ENCODE data around the gene RANBP3L.

Gene RANBP3L

GRCh38 chr5:36281626-36282025, 20.1 kb downstream of the RANBP3L start:
- DNase-seq (ENCODE audit: low read depth, low spot score): no peak
- TF ChIP-seq YY1 (IDR thresholded peaks at IDR 0.05; ENCODE audit: insufficient read depth, insufficient read length) (no peak), SUZ12 (IDR thresholded peaks at IDR 0.05; ENCODE audit: extremely low read depth, insufficient read depth, insufficient read length) (no peak), ZNF274 (IDR thresholded peaks at IDR 0.05; ENCODE audit: low read depth, low read length) (no peak)
- Histone ChIP-seq H3K9ac (ENCODE audit: insufficient read length, low read depth) (no peak overlapping the region), H3K27me3 (ENCODE audit: insufficient read depth, insufficient read length) (no peaks in the 10 kb centered on the region), H3K9me3 (ENCODE audit: insufficient read depth, low read length) (no peaks in the 10 kb centered on the region), H3K36me3 (ENCODE audit: insufficient read depth, insufficient read length, low read length) (no peaks in the 10 kb centered on the region), H3K4me3 (ENCODE audit: insufficient read length, low read depth) (no peak overlapping the region), H3K4me1 (ENCODE audit: insufficient read depth, insufficient read length) (no peaks in the 10 kb centered on the region)

- no peaks in the 10 kb centered on the region for H3K27me3 ChIP-seq (ENCODE audit: insufficient read depth, insufficient read length)
- no peaks in the 10 kb centered on the region for H3K4me1 ChIP-seq (ENCODE audit: insufficient read depth, insufficient read length)
- TF ChIP-seq SUZ12 (IDR thresholded peaks at IDR 0.05; ENCODE audit: extremely low read depth, insufficient read depth, insufficient read length): no peak
- no peak for TF ChIP-seq YY1 (IDR thresholded peaks at IDR 0.05; ENCODE audit: insufficient read depth, insufficient read length)
- TF ChIP-seq ZNF274 (IDR thresholded peaks at IDR 0.05; ENCODE audit: low read depth, low read length): no peak
- H3K9ac ChIP-seq (ENCODE audit: insufficient read length, low read depth): no peak overlapping the region
- no peak overlapping the region for H3K4me3 ChIP-seq (ENCODE audit: insufficient read length, low read depth)
- H3K9me3 ChIP-seq (ENCODE audit: insufficient read depth, low read length): no peaks in the 10 kb centered on the region
- no peaks in the 10 kb centered on the region for H3K36me3 ChIP-seq (ENCODE audit: insufficient read depth, insufficient read length, low read length)
- no peak for DNase-seq (ENCODE audit: low read depth, low spot score)
These were observed 22.5 kb downstream of the RANBP3L start for GRCh38 chr5:36279054-36279698.

GRCh38 chr5:36277521-36278176, 24.1 kb downstream of the RANBP3L start:
- no peak for DNase-seq (ENCODE audit: low read depth, low spot score)

GRCh38 chr5:36276864-36277263, 24.8 kb downstream of the RANBP3L start:
- DNase-seq (ENCODE audit: low read depth, low spot score): no peak
- no peaks in the 10 kb centered on the region for H3K4me1 ChIP-seq (ENCODE audit: insufficient read depth, insufficient read length)
- H3K36me3 ChIP-seq (ENCODE audit: insufficient read depth, insufficient read length, low read length): no peaks in the 10 kb centered on the region
- no peaks in the 10 kb centered on the region for H3K9me3 ChIP-seq (ENCODE audit: insufficient read depth, low read length)
- H3K9ac ChIP-seq (ENCODE audit: insufficient read length, low read depth): no peak overlapping the region
- H3K27me3 ChIP-seq (ENCODE audit: insufficient read depth, insufficient read length): no peaks in the 10 kb centered on the region
- no peak overlapping the region for H3K4me3 ChIP-seq (ENCODE audit: insufficient read length, low read depth)
- TF ChIP-seq ZNF274 (IDR thresholded peaks at IDR 0.05; ENCODE audit: low read depth, low read length): no peak

More at GRCh38 chr5:36277521-36278176, 24.1 kb downstream of the RANBP3L start:
- H3K9ac ChIP-seq (ENCODE audit: insufficient read length, low read depth): no peak overlapping the region
- H3K4me1 ChIP-seq (ENCODE audit: insufficient read depth, insufficient read length): no peaks in the 10 kb centered on the region
- no peak overlapping the region for H3K4me3 ChIP-seq (ENCODE audit: insufficient read length, low read depth)
- H3K9me3 ChIP-seq (ENCODE audit: insufficient read depth, low read length): no peaks in the 10 kb centered on the region
- H3K27me3 ChIP-seq (ENCODE audit: insufficient read depth, insufficient read length): no peaks in the 10 kb centered on the region
- TF ChIP-seq SUZ12 (IDR thresholded peaks at IDR 0.05; ENCODE audit: extremely low read depth, insufficient read depth, insufficient read length) (no peak), ZNF274 (IDR thresholded peaks at IDR 0.05; ENCODE audit: low read depth, low read length) (no peak), YY1 (IDR thresholded peaks at IDR 0.05; ENCODE audit: insufficient read depth, insufficient read length) (no peak)
- no peaks in the 10 kb centered on the region for H3K36me3 ChIP-seq (ENCODE audit: insufficient read depth, insufficient read length, low read length)

DNA sequence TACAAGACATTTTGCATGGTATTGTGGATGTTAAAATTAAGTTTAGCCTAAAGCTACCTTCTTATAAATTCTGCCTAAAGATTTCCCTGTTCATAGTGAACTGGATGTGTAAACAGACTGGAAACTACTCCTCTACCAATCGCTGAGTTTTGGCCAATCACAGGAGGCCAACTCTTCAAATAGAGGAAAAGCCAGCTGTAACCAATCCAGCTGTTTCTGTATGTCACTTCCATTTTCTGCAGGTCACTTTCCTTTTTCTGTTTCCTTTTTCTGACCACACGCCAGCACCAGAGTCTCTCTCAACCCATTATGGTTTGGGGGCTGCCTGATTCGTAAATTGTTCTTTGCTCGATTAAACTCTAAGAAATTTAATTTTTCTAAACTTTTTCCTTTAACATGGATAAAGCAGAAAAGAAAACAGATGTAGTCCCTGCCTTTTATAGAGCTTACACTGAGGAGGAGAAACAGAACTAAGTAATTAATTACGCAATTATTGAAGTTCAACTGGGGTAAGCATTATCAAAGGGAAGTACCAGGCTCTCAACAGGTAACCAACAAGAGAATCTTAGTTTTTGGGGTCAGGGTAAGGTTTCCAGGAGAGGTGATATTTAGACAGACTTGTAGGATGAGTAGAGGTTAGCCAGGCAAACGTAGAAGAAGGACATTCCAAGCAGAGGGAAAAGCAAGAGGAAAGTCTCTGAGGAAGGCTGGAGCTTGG, 27.7 kb downstream of the RANBP3L start:
- no peak for DNase-seq (ENCODE audit: low read depth, low spot score)
- Histone ChIP-seq H3K4me1 (ENCODE audit: insufficient read depth, insufficient read length) (no peaks in the 10 kb centered on the region), H3K27me3 (ENCODE audit: insufficient read depth, insufficient read length) (no peaks in the 10 kb centered on the region), H3K9ac (ENCODE audit: insufficient read length, low read depth) (no peak overlapping the region), H3K4me3 (ENCODE audit: insufficient read length, low read depth) (no peak overlapping the region), H3K9me3 (ENCODE audit: insufficient read depth, low read length) (no peaks in the 10 kb centered on the region), H3K36me3 (ENCODE audit: insufficient read depth, insufficient read length, low read length) (no peaks in the 10 kb centered on the region)
- TF ChIP-seq YY1 (IDR thresholded peaks at IDR 0.05; ENCODE audit: insufficient read depth, insufficient read length) (no peak), SUZ12 (IDR thresholded peaks at IDR 0.05; ENCODE audit: extremely low read depth, insufficient read depth, insufficient read length) (no peak), ZNF274 (IDR thresholded peaks at IDR 0.05; ENCODE audit: low read depth, low read length) (no peak)

DNA sequence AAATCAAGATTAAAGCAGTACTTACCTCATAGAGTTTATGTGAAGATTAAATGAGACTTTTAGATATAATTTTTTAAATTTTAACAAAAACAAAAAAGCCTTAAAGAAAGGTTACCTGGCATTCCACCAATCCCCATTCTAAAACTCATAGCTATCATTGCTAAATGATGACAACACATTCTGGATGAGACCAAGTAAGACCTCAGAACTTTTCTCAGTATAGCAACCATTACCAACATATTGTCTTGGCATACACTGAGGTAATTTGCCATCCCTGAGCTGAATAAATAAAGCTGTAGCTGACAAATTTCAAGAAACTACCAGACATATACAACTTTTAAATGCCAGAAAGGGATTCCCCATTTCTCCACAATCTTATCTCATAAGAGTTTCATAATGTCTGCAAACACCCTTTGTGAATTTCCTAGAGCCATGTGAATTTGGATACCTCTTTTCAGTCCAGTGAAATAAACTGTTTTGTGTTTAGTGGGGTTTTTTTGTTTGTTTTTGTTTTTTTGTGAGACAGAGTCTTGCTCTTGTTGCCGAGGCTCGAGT, 29.5 kb downstream of the RANBP3L start:
- Histone ChIP-seq H3K4me1 (ENCODE audit: insufficient read depth, insufficient read length) (no peaks in the 10 kb centered on the region), H3K9ac (ENCODE audit: insufficient read length, low read depth) (no peak overlapping the region), H3K36me3 (ENCODE audit: insufficient read depth, insufficient read length, low read length) (no peaks in the 10 kb centered on the region), H3K27me3 (ENCODE audit: insufficient read depth, insufficient read length) (no peaks in the 10 kb centered on the region), H3K4me3 (ENCODE audit: insufficient read length, low read depth) (no peak overlapping the region), H3K9me3 (ENCODE audit: insufficient read depth, low read length) (no peaks in the 10 kb centered on the region)
- no peak for TF ChIP-seq YY1 (IDR thresholded peaks at IDR 0.05; ENCODE audit: insufficient read depth, insufficient read length)
- TF ChIP-seq SUZ12 (IDR thresholded peaks at IDR 0.05; ENCODE audit: extremely low read depth, insufficient read depth, insufficient read length): no peak
- TF ChIP-seq ZNF274 (IDR thresholded peaks at IDR 0.05; ENCODE audit: low read depth, low read length): no peak
- no peak for DNase-seq (ENCODE audit: low read depth, low spot score)
